Neural crest cell (in vitro differentiated cells): ENCODE results near the gene GDF15. TPM values are rescaled to one million over a fixed set of nuclear protein-coding genes. Genes with fewer than 3 reads are reported as not detected.

ENCODE experiments used
- DNase-seq: peaks from one replicate; pipeline ENCODE4 v3.0.0; 2021; ENCODE audit warnings: low read depth, mixed read lengths, low spot score
- H3K27ac Mint-ChIP-seq: one replicate; pipeline ENCODE4 v1.8.0; 2021; ENCODE audit warnings: mild to moderate bottlenecking, mixed read lengths; ENCODE audit not compliant: unreplicated experiment
- H3K27me3 Mint-ChIP-seq: 2 replicates; pipeline ENCODE4 v1.8.0; 2021; ENCODE audit warnings: low read depth, mild to moderate bottlenecking, mixed read lengths
- H3K36me3 Mint-ChIP-seq: 2 replicates; pipeline ENCODE4 v1.8.0; 2021; ENCODE audit warnings: low read depth, mild to moderate bottlenecking, mixed read lengths
- H3K4me1 Mint-ChIP-seq: 2 replicates; pipeline ENCODE4 v1.8.0; 2021; ENCODE audit warnings: mixed read lengths
- H3K4me3 Mint-ChIP-seq: one replicate; pipeline ENCODE4 v1.8.0; 2021; ENCODE audit warnings: mild to moderate bottlenecking, mixed read lengths
- H3K9me3 Mint-ChIP-seq: 2 replicates; pipeline ENCODE4 v1.8.0; 2021; ENCODE audit warnings: mixed read lengths
- total RNA-seq: library from RNA; stranded (reverse); gene quantifications from 2 replicates; pipeline ENCODE4 v1.2.1, GENCODE V29; 2021
- TF ChIP-seq, protein P1 (sequence below): fragments of 200-600 bp; sonication (generic); conservative IDR thresholded peaks from 2 replicates; pipeline ENCODE4 v1.5.0; 2021; ENCODE audit warnings: antibody characterized with exemption, mild to moderate bottlenecking

The GDF15 gene
- total RNA-seq, 1 donor from 2014 or later = 1.2 TPM

DNA sequence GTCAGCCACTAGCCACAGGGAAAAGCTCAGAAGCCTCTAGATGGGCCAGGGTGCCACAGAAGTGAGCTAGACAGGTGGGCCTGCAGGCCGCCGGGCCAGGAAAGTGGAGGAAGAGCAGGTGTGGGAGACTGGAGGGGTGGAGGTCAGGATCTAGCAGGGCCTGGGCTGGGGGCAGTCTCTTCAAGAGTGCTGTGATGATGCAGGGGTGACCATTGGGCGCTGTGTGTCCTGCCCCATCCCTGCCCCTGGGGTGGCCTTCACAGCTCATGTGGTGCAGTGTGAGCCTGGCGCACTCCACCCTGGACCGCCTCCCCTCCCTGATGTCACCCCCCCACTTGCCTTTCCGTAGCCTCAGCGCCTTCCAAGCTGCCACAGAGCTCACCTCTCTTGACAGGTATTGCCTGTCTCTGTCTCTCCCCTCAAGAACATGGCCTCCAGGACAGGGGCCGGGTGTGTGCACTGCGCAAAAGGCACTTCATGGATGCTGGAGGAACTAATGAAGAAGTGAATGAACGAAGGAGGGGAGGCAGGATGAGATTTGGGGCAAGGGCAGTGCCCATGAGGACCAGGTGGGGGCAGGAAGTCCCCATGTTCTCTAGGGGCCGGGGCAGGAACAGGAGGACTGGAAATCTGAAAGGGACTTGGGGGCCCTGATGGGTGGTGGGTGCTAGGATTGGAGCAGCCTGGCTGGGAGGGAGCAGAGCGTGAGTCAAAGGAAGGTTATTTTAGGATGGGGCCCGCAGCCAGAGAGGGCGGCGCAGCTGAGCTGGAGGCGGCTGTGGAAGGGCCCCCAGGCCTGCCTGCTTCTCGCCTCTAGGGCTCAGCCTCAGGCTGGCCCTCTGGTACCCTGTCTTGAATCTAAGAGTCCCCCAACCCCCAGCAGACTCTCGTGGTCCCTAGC is 39.8 kb downstream of the GDF15 start:
- Mint-ChIP-seq H3K4me3 (peak overlapping the region; percentile 58), H3K9me3 (no peaks in the 10 kb centered on the region), H3K27me3 (peaks cover 4% of the 10 kb centered on the region), H3K4me1 (peaks cover 24% of the 10 kb centered on the region), H3K27ac (no peak overlapping the region), H3K36me3 (no peaks in the 10 kb centered on the region)
- DNase-seq = no peak
- TF ChIP-seq, protein P1, sequence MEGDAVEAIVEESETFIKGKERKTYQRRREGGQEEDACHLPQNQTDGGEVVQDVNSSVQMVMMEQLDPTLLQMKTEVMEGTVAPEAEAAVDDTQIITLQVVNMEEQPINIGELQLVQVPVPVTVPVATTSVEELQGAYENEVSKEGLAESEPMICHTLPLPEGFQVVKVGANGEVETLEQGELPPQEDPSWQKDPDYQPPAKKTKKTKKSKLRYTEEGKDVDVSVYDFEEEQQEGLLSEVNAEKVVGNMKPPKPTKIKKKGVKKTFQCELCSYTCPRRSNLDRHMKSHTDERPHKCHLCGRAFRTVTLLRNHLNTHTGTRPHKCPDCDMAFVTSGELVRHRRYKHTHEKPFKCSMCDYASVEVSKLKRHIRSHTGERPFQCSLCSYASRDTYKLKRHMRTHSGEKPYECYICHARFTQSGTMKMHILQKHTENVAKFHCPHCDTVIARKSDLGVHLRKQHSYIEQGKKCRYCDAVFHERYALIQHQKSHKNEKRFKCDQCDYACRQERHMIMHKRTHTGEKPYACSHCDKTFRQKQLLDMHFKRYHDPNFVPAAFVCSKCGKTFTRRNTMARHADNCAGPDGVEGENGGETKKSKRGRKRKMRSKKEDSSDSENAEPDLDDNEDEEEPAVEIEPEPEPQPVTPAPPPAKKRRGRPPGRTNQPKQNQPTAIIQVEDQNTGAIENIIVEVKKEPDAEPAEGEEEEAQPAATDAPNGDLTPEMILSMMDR = no peak

DNA sequence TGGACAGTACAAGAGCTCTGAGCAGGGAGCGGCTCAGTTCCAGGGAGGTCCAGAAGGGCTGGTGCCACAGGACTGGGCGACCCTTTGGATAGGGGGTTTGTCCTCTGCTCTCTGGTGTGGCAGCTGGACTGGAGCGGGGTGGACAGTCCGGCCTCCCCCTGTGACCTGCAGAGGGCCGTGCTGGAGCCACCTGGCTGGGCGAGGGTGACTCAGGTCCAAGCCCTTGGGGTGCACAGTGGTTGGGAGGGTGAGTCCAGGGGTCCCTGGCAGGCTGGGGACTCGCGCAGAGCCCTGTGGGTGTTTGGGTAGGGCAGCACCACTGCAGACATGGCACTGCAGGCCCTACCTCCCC is 40.4 kb downstream of the GDF15 start:
- H3K27ac Mint-ChIP-seq = no peak overlapping the region
- H3K36me3 Mint-ChIP-seq = no peaks in the 10 kb centered on the region
- no peaks in the 10 kb centered on the region for H3K9me3 Mint-ChIP-seq
- TF ChIP-seq, protein P1 = no peak
- no peak for DNase-seq
- H3K4me3 Mint-ChIP-seq = peak overlapping the region; percentile 58
- peaks cover 2% of the 10 kb centered on the region for H3K27me3 Mint-ChIP-seq
- peaks cover 24% of the 10 kb centered on the region for H3K4me1 Mint-ChIP-seq

DNA sequence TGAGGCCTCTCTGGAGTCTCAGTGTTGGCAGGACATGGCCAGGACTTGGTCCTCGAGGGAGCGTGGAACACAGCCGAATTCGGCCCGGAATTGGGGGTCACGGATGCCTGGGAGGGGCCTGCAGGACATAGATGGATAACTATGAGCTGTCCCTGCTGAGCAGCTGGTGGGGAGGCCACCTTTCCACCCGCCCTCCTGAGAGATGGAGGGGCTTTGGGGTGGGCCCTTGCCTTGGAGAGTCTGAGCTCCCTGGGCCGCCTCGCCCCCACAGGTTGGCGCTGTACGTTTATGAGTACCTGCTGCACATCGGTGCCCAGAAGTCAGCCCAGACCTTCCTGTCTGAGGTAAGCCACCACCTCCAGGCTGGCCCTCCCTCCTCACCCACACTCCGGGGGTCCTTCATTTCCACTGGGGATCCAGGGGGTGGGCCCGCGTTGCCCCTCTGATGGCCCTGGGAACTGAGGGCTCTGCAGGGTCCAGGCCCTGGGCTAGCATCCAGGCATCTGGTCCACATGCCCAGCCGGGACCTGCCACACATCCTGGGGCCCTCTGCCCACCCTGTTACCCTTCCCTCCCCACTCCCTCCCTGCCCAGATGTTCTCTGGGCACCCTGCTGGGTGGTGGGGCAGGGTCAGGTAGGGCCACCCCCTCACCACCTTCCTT is 41.3 kb downstream of the GDF15 start:
- Mint-ChIP-seq H3K36me3 (no peaks in the 10 kb centered on the region), H3K4me1 (peaks cover 26% of the 10 kb centered on the region), H3K27ac (no peak overlapping the region), H3K27me3 (peaks cover 2% of the 10 kb centered on the region), H3K4me3 (no peak overlapping the region), H3K9me3 (no peaks in the 10 kb centered on the region)
- TF ChIP-seq, protein P1 = no peak
- no peak for DNase-seq

DNA sequence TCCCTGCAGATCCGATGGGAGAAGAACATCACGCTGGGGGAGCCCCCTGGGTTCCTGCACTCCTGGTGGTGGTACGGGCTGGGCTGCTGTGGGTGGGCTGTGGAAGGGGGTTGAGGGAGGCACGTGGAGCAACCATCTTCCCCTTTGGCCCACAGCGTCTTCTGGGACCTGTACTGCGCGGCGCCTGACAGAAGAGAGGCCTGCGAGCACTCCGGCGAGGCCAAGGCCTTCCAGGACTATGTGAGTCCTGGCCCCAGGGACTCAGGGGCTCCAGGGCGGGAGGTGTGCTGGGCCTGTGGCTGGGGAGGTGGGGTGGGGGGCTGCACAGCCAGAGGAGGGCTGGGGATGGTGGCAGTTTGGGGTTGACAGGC is 41.8 kb downstream of the GDF15 start:
- H3K27ac Mint-ChIP-seq = peak overlapping the region; percentile 35
- no peak for DNase-seq
- peaks cover 27% of the 10 kb centered on the region for H3K4me1 Mint-ChIP-seq
- no peak overlapping the region for H3K4me3 Mint-ChIP-seq
- TF ChIP-seq, protein P1 = no peak
- H3K27me3 Mint-ChIP-seq = peaks cover 2% of the 10 kb centered on the region
- H3K9me3 Mint-ChIP-seq = no peaks in the 10 kb centered on the region
- H3K36me3 Mint-ChIP-seq = no peaks in the 10 kb centered on the region

DNA sequence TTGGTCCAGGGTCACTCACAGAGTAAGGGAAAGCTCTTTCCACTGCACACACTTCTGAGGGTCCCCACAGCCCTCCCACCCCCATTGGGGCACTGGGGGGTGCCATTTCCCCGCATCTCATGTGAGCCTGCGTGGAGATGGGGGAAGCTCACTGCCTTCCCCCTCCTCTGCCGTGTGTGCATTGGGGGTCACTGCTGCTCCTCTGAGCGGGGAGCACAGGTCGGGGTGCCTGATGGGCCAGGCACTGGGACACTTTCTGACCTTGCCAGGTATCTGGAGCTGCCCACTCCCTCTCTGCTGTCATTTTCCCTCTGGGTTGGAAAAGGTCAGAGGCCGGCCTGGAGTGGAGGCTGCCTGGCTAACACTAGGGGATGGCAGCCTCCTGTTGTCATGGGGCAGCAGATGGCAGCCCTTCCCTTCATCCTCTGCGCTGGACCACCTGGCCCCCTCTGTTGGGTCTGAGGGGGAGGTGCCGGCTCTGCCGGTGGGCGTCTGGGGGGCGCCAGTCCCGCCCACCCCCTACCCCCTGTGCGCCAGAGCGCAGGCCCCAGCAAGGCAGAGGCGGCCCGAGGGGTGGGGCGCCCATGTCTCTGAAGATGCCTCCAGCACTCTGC is 42.3 kb downstream of the GDF15 start:
- Mint-ChIP-seq H3K27me3 (no peaks in the 10 kb centered on the region), H3K4me3 (peak overlapping the region; percentile 68), H3K4me1 (peaks cover 22% of the 10 kb centered on the region), H3K27ac (no peak overlapping the region), H3K9me3 (no peaks in the 10 kb centered on the region), H3K36me3 (no peaks in the 10 kb centered on the region)
- DNase-seq = no peak
- TF ChIP-seq, protein P1 = no peak
